ENCODE measurements around the gene HOXA6.

HOXA6 gene

DNA sequence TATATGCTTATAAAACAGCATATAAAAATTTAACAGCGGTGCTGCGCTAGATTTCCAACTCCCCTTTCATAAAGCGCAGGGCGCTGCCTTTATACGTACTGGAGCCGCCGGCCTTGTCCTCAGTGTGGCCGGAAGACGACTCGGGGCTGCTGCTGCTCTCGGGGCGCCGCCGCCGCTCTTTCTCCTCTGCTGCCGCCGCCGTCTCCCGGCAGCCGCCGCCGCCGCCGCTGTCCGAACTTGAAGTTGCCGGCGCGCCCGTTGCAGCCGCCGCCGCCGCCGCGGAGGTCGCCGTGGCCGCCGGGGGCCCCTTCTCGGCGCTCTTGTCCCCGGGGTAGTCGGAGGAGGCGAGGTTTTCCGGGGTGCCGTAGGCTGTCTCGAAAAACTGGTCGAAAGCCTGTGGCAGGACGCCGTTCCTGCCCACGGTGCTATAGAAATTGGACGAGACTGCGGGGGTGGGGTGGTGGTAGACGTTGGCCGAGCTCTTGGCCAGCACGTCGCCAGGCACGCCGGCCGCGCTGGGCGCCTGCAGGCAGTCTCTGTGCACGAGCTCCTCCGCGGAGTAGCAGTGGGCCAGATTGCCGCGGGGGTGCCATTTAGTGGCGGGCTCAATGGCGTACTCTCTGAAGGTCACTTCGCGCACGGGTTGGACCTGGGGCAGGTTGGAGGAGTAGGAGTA, 36.9 kb upstream of the HOXA6 start:
- peak; percentile 42 for DNase-seq

DNA sequence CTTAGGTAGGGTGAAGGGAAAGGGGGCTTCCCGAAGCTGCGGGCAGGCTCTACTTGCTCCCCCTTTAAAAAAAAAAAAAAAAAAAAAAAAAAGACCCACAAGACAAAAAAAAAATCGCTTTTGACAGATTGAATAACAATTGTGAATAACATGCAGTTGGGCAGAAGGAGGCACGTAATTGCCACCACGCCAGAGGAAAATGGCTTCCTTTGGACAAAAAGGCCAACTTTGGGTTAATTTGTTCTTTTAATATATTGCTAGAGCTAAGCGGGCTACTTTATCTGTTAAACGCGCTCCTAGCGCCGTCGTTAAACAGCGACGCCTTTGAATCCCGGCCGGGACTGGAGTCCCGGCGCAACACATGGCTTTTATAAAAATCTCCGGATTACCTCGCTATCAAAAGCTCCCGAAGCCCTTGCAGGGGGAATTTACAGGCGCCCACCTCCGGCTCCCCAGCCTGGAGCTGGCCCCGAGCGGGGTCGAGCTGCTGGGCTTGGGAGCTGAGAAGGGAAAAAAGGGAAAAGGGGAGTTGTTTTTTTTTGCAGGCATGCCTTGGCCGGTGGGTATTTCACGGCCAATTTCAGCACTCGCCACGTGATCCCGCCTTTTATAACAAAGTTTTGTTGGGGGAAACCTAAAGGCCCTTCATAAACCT, 36.2 kb upstream of the HOXA6 start:
- no peak for DNase-seq

GRCh38 chr7:27182861-27183681, 35.5 kb upstream of the HOXA6 start:
- no peak for DNase-seq

- no peak for DNase-seq
Observed at GRCh38 chr7:27182285-27182841, 34.8 kb upstream of the HOXA6 start.

DNA sequence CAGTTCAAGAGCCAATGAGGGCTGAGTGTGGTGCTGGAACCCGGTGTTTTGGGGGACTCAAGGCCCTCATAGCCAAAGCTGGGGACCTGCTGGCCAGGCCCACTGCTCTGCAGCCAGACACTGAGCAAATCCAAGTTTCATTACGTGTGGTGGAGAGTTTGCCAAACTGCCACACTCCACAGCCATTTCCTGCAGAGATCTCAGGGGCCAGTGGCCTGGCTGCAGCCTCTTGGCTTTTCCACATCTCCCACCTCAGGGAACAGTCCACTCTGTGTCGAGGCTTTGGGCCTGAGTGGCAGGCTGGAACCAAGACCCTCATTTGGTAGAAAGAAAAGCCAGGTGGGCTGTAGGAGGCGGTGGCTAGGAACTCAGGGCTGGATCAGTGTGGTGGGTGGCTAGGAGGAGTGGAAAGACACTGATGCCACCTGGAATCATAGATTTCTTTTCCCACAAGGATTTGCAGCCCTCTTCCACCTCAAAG, 34.3 kb upstream of the HOXA6 start:
- DNase-seq = no peak

DNA sequence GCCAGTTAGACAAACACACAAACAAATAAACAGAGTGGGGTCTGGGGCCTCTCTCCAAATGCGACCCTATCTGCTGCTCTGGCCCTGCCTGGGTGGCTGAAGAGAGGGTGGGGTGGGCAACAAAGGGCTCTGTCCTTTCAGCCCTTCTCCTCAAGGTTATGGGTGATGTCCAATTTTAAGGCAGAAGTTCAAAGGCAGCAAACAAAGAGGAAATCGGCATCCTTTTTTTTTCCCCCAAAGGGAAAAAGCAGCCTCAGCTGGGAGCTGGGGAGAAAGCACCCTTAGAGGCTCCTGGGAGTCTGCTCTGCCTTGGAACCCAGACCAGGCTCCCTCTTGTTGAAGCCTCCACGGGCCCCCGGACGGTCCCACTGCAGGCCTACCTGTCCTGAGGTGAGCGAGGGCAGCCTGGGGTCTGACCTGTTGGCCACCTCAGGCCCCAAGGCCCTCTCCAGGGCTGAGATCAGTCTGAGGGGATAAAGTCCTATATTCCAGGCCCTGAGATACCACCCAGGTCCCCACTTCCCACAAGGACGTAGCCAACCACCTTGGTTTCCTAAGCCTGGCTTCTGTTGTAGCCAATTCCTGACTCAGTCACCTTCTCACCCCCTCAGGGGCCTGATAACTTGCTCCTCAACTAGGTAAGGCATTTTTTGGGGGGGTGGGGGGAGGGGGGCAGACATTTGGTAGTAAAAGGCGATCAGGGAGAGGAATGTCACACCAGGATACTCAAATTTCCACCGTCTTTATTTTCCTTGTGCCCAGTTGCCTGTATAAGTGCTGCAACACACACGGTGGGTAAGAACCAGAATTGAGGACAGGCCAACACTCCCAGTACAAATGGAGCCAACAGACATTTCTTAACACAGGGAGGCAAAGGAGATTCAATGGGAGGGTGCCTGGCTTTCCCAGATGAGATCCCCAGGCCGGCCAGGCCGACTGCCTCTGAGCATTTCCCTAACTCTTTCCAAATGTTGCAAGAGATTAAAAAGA, 33.2 kb upstream of the HOXA6 start:
- no peak for DNase-seq

DNA sequence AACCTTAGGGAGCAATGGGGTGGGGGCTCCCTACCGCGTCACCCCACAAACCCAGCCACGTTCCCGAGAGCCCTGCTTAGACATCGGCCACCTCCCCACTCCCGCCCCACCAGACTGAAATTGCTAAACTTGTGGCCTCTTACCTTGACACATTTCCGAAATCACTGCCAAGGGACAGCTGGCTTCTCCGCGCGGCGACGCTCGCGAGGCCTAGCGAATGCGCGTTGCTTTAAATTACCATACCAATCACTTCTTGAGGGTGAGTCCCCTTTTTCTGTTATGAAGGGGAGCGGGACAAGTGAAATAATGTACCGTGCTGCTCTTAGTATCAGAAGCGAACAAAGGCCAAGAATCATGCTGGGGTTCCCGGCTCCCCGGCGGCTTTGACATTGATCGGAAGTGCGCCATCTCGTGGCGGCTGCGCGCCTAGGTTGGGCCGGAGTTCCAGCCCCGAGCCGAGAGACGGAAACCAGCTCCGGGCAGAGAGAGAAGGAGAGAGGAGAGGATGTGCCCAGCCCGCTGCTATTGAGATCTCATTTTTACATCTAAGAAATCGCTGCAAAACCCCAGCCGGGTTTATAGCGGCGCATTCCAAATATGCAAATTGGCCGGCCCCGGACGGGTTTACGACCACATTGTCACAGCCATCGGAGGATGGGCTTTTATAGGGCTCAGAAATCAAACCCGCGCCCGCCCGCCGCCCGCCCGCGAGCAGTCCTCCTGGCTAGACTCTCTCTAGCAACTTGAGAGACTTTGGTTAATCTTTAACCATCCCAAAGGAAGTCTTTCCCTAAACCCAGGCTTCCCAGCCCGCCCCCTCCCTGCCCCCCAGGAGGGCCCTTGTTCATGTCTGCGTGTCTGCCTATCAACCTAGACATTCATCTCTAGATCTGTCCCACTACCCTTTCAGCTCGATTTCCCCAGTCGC, 32.2 kb upstream of the HOXA6 start:
- DNase-seq = peak; percentile 43

GRCh38 chr7:27179030-27179429, 31.5 kb upstream of the HOXA6 start:
- no peak for DNase-seq

- DNase-seq = no peak
Observed at GRCh38 chr7:27178366-27178765, 30.8 kb upstream of the HOXA6 start.

DNA sequence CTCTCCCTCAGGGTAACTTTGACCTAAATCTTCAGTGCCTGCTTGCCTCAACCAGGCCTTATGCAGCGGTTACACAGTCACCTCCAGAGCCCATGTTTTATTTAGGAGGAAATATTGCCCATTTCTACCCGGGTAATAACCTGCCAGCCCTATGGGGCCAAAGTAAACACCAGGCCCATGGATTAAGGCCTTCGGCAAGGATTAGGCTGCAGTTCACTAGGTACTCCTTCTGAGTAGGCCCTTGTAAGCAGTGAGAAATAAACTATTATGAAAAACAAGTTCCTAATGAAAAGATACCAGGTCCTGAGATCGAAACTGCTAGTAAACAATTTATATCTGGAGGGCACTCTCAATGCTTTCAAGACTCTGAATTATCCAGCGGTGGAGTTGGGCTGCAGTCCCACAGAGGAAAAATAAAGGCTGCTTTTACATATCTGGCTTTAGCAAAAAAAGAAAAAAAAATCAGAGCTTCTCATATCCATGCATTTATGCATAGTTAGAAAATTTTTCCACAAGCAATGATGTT, 30.3 kb upstream of the HOXA6 start:
- no peak for DNase-seq

- no peak for DNase-seq
Observed at GRCh38 chr7:27176962-27177794, 29.6 kb upstream of the HOXA6 start.

DNA sequence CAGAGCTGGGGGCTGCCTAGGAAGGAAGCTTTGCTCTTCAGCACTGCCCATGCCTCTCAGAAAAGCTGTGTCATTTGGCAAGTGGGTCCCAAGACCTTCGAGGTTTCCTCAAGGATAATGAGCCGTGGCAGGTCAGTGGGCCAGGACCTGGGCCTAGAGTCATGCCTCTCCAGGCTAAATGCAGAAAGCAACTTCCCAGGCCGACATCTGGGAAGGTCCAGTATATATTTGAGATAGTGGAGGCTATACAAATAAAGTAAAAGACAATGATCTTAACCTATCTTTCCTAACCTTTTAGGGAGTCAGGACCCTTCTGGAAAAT, 28.9 kb upstream of the HOXA6 start:
- no peak for DNase-seq

- no peak for DNase-seq
Observed at GRCh38 chr7:27175626-27176523, 28.3 kb upstream of the HOXA6 start.

- DNase-seq = no peak
Observed at GRCh38 chr7:27174874-27175625, 27.5 kb upstream of the HOXA6 start.

GRCh38 chr7:27173956-27174873, 26.6 kb upstream of the HOXA6 start, which contains the start of gene HOXA10:
Gene HOXA10 (minus strand): TSS chr7:27174320. CDS start chr7:27174306, 14 bp downstream.
- DNase-seq = no peak

GRCh38 chr7:27173511-27173955, 26.0 kb upstream of the HOXA6 start:
- DNase-seq = no peak

All from fibroblast of skin of back (primary cell).